GM19043 (cell line): Measurements from ENCODE around the gene NACC1.

Experiments
- ATAC-seq: cut with Tn5 transposase; IDR thresholded peaks from one replicate; pipeline ENCODE4 v1.9.1; 2021; ENCODE audit warnings: low read depth; ENCODE audit not compliant: unreplicated experiment

The NACC1 gene

GRCh38 chr19:13117772-13118423 is at the start of gene NACC1:
Gene NACC1, plus strand, starts transcription at chr19:13118264. Its CDS starts 16,944 bp downstream, at chr19:13135208.
- peak; percentile 52 for ATAC-seq

DNA sequence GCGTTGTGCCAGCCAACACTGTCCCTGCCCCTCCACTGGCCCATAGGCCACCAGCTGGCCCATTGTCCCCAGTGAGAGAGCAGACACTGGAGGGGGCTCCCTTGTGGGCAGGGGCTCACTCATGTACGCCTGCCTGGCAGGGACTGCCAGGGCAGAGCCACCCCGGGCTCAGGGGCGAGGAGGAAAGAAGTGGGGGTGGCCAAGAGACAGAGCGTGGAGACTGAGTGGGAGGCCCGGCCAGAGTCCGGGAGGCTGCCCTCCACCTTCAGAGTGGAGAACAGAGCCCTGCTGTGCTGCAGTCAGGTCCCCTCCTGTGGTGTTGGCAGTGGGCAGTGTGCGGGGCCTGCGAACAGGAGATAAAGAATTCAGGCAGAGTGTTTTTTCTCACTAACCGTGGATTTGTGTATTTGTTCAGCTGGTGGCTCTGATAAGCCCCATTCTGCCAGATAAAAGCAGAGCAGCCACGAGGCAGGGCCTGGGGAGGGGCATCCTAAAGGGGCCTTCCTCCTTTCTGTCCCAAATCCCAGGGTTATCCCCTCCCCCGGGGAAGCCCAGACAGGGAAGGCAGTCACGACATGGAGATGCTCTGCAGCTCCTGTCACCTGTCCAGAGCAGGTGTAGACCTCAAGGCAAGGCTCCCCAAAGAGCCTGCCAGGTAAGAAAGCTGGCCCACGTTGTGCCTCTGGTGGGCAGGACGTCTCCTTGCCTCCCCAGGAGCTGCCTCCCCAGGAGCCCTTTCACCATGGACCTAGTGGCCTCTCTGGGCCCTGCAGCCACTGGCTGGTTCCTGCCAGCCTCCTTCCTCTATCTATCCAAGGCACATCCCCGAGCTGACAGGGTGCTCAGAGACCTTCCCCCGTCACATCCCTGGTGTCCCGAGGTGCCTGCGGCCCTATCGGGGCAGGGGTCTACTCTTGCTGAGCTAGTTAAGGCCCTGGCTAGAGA is 48.4 kb upstream of the NACC1 start:
- ATAC-seq, result no peak

- no peak for ATAC-seq
Measured at GRCh38 chr19:13070425-13071140, 47.5 kb upstream of the NACC1 start.

GRCh38 chr19:13071444-13072187 is 46.4 kb upstream of the NACC1 start:
- ATAC-seq, result no peak

GRCh38 chr19:13072188-13072908 is 45.7 kb upstream of the NACC1 start:
- ATAC-seq, result no peak

DNA sequence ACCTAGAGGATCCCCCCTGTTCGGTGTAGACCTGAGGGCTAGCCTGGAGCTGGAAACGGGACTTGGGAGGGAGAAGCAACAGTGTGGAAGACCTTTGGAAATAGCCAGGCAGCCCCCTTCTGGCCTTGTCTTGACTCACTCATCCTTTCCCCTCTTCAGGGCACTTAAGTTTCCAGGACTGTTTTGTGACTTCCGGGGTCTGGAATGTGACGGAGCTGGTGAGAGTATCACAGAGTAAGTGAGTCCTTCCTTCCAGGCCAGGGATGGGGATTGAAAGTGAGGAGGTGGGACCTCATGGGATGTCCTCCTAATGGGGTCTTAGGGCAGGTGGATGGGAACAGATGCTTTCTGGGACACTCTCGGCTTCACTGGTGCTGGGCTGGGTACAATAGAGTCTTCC is 44.8 kb upstream of the NACC1 start:
- no peak for ATAC-seq

DNA sequence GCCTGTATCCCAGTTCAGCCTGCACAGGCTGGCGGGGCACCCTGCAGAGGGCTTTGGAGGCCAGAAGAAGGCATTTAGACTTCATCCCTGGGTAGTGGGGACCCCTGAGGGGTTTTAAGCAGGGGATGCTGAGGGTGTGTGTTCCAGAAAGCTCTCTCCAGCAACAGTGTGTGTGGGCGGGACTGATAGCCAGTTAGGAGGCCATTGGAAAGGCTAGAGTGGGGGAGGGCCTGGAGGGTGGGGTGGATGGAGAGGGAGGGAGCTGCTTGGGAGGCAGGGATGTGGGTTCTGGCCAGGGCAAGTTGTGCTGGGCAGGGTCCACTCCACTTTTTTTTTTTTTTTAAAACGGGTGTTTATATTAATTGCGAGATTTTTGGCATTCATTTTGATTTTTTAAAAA is 43.7 kb upstream of the NACC1 start:
- no peak for ATAC-seq

GRCh38 chr19:13076320-13076719 is 41.7 kb upstream of the NACC1 start:
- ATAC-seq, result no peak

- no peak for ATAC-seq
Measured at GRCh38 chr19:13076787-13077186, 41.3 kb upstream of the NACC1 start.

- ATAC-seq, result no peak
Measured at GRCh38 chr19:13077240-13077639, 40.8 kb upstream of the NACC1 start.

GRCh38 chr19:13078381-13078780 is 39.7 kb upstream of the NACC1 start:
- ATAC-seq, result no peak

DNA sequence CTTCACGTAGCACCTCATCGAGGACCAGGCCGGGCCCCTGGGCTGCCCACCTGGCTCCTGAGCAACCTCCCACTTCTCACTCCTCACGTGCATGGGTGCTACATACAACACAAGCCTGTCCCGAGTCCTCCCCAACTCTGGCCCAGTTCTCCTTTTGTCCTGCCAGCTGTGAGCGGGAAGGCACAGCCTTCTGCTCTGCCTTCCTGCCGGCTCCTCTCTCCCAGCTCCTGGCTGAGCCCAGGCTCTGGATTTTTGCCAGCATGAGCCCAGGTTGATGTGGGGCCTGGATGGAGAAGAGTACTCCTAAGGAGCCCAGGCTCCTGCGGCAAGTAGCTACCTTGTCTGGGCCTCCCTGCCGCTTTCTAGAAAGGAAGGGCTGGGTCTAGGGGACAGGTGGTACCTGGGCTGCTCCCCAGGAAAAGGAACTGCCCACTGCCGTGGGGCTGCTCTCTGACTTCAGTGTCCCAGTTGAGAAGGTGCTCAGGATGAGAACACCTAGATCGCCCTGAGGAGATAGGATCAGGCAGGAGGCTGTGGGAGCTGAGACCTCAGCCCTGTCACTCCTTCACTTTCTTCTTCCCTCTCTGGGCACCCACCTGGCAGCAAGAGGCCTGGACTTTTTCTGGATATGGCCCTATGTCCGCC is 39.0 kb upstream of the NACC1 start:
- ATAC-seq, result no peak

- ATAC-seq, result no peak
Measured at GRCh38 chr19:13079542-13079986, 38.5 kb upstream of the NACC1 start.

GRCh38 chr19:13082192-13083007 is 35.7 kb upstream of the NACC1 start:
- ATAC-seq, result no peak

DNA sequence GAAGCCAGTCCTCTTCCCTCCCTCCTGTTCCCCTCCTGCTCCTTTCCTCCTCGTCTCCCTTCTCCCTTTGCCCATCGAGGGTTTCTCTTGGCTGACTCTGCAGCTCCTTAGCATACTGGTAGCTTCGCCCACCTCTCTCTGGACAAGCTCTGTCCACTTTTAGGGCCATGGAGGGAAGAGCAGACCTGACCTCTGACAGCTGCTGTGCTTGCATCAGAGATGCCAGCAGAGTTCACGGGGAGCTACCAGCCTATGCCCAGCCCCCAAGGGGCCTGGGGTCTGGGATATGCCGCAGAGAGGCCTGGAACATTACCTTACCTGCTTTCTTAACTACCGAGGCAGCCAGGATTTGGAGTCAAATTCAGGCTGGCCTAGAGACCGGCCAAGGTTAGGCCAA is 35.1 kb upstream of the NACC1 start:
- no peak for ATAC-seq

DNA sequence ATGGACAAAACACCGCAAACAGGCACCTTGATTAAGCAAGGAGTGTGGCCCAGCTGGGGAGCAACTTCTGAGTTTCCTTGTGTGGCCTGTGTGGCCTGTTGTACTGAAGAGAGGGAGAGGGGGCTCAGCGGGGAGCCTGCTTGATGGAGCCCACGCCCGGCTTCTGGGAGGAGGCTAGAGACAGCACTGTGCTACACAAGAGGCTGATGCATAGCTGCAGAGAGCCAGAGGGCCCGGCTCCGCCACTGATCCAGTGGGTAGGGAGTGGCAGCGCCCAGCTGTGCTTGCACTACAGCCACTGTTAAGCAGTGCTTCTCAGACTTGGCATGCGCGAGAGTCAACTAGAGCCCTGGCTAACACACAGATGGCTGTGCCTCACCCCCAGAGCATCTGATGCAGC is 34.4 kb upstream of the NACC1 start:
- no peak for ATAC-seq

- no peak for ATAC-seq
Measured at GRCh38 chr19:13085666-13086065, 32.4 kb upstream of the NACC1 start.

DNA sequence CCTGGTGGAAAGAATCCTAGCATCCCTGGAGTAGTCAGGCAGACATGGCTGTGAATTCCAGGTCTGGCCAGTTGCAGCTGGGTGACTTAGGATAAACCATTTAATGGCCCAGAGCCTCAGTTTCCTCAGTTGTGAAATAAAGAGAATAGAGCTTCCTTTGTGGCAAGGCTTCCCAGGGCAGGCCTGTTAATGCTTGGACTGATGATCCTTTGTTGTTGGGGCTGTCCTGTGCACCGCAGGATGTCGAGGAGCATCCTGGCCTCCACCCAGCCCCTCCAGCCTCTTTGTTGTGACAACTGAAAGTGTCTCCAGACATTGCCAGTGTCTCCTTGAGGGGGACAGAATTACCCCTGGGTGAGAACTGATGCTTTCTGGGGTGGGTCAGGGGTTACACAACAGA is 31.7 kb upstream of the NACC1 start:
- no peak for ATAC-seq

GRCh38 chr19:13087295-13087694 is 30.8 kb upstream of the NACC1 start:
- no peak for ATAC-seq
